NCI-H510A (cell line): ENCODE measurements around the gene VPS4B.
"Not testable (repeated sequence)": the region's sequence is repeated elsewhere in the genome, so short reads cannot be mapped to it uniquely, and the experiment has no call there.

Experiments
- DNase-seq: peaks from one replicate; lab custom pipeline; 2025; lab: John Stamatoyannopoulos, UW

The VPS4B gene

GRCh38 chr18:63422087-63422863 is at the start of gene VPS4B:
TSS of gene VPS4B (minus strand) at chr18:63422476. CDS start at chr18:63422259, 217 bp downstream.
- peak; percentile 98 for DNase-seq

GRCh38 chr18:63470751-63471150 is 48.5 kb upstream of the VPS4B start:
- no peak for DNase-seq

GRCh38 chr18:63468575-63468974 is 46.3 kb upstream of the VPS4B start:
- no peak for DNase-seq

- no peak for DNase-seq
Observed at GRCh38 chr18:63467699-63468098, 45.4 kb upstream of the VPS4B start.

GRCh38 chr18:63465059-63465458 is 42.8 kb upstream of the VPS4B start:
- no peak for DNase-seq

GRCh38 chr18:63464434-63464833 is 42.2 kb upstream of the VPS4B start:
- DNase-seq = no peak

GRCh38 chr18:63460414-63460813 is 38.1 kb upstream of the VPS4B start:
- DNase-seq = no peak

GRCh38 chr18:63457977-63458376 is 35.7 kb upstream of the VPS4B start:
- DNase-seq = no peak

- no peak for DNase-seq
Observed at GRCh38 chr18:63454497-63454896, 32.2 kb upstream of the VPS4B start.

- DNase-seq = not testable (repeated sequence)
Observed at GRCh38 chr18:63452751-63453150, 30.5 kb upstream of the VPS4B start.

- DNase-seq = no peak
Observed at GRCh38 chr18:63451799-63452660, 29.8 kb upstream of the VPS4B start.

- no peak for DNase-seq
Observed at GRCh38 chr18:63449426-63449825, 27.1 kb upstream of the VPS4B start.

- no peak for DNase-seq
Observed at GRCh38 chr18:63447066-63447465, 24.8 kb upstream of the VPS4B start.

GRCh38 chr18:63446266-63446665 is 24.0 kb upstream of the VPS4B start:
- no peak for DNase-seq

GRCh38 chr18:63445037-63445436 is 22.8 kb upstream of the VPS4B start:
- no peak for DNase-seq

GRCh38 chr18:63444580-63444979 is 22.3 kb upstream of the VPS4B start:
- no peak for DNase-seq

- no peak for DNase-seq
Observed at GRCh38 chr18:63443829-63444228, 21.6 kb upstream of the VPS4B start.

GRCh38 chr18:63440881-63441280 is 18.6 kb upstream of the VPS4B start:
- no peak for DNase-seq

- DNase-seq = no peak
Observed at GRCh38 chr18:63440219-63440618, 17.9 kb upstream of the VPS4B start.

- no peak for DNase-seq
Observed at GRCh38 chr18:63439334-63439733, 17.1 kb upstream of the VPS4B start.

- no peak for DNase-seq
Observed at GRCh38 chr18:63438181-63438580, 15.9 kb upstream of the VPS4B start.

GRCh38 chr18:63433334-63433866 is 11.1 kb upstream of the VPS4B start:
- DNase-seq = no peak

GRCh38 chr18:63431180-63431579 is 8.9 kb upstream of the VPS4B start:
- DNase-seq = no peak
